DMS114 treated with DMSO at 0.1 percent for 48 hours (cell line): ENCODE measurements around the gene PPP1R12A.

Experiments used
- DNase-seq: peaks from one replicate; lab custom pipeline; 2025; ENCODE audit not compliant: unreplicated experiment; lab: John Stamatoyannopoulos, UW

PPP1R12A gene

DNA sequence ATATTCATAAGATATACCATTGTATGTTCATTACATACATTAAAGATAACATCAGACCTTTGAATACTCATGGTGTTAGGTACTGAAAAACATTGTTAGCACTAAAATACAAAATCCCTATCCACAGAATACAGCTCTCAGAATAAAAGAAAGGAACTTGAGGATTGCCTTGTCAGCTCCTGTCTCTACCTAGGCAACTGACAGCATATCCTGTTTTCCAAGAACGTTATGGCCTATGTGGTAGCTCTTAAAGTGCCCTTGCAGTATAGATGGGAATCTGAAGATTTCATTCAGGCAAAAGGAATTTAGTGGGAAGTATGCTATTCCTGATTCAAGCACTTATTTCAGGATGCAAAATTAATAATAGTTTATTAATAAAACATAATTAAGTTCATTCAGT, 1.8 kb upstream of the PPP1R12A start:
- DNase-seq: no peak

DNA sequence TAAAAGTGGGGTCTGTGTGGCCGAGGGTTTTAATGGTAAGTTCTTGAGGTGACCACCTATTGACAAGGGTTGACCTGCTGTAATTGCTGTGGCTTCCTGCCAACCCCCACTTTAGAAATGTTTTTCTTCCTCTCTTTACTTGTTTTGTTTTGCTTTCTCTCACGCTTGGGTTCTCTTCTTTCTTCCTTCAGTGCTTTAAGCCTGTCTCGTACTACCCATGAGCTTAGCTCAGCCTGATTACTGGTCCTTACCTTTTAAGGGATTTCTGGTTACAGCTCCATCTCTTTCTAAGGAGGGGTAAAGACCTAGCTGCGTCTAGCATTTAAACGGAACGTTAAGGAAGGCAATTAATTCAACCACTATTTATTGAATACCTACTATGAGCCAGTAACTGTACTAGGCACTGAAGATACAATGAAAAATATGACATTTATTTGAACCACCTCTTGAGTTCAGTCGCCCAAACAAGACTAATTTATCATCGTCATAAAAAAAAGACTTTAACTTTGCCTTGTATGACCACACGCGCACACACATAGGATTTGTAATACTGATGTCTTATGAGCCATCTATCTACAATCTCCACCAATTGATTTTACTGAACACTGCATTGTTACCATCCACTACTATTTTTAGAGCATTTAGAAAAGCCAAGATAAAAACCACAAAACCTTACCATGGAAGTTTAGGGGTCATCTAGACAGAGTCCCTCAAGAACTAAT, 888 bp upstream of the PPP1R12A start:
- no peak for DNase-seq

DNA sequence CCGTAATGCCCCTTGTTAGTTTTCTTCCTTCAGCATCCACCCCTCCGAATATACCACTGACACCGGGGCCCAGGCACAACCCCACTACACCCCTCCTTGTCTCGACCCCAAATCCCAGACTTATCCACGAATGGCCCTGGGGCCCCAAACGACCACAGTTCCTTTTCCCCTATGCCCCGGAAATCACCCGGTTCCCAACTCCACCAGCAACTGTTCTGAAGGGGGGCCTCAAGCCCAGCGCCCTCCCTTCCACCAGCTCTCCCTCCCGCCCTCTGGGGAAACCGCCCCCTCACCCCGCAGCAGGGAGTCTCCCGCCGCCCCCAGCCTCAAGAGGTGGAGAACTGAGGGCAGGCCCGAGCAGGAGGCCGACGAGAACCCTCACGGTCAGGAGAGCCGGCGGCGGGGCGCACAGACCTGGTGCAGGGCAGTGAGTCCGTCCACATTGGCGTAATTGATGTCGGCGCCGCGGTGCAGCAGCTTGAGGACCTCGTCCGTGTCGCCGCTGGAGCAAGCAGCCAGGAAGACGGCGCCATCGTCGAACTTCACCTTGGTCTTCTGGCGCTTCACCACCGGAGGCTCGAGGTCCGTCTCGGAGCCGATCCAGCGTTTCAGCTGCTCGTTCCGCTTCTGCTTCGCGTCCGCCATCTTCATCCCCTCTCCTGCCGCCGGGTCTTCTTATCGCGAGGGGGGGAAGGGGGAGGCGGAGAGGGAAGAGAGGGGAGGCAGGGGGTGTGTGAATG, 446 bp downstream of the PPP1R12A start:
- DNase-seq: no peak

- DNase-seq: no peak
Measured at GRCh38 chr12:79933532-79934264, 1.2 kb downstream of the PPP1R12A start.

- DNase-seq: no peak
Measured at GRCh38 chr12:79933043-79933442, 1.9 kb downstream of the PPP1R12A start.

GRCh38 chr12:79932357-79932756, 2.5 kb downstream of the PPP1R12A start:
- no peak for DNase-seq

DNA sequence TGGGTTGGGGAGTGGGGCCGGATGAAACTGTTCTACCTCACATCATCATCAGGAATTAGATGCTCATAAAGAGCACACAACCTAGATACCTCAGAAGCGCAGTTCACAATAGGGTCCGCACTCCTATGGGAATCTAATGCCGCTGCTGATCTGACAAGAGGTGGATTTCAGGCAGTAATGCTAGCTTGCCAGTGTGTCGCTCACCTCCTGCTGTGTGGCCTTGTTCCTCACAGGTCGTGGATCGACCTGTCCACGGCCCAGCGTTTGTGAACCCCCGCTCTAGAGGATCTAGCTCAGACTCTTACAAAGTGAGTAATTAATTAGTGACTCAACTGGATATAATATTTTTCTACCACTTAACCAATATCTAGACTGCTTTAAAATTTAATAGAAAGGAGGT, 5.8 kb downstream of the PPP1R12A start:
- no peak for DNase-seq

DNA sequence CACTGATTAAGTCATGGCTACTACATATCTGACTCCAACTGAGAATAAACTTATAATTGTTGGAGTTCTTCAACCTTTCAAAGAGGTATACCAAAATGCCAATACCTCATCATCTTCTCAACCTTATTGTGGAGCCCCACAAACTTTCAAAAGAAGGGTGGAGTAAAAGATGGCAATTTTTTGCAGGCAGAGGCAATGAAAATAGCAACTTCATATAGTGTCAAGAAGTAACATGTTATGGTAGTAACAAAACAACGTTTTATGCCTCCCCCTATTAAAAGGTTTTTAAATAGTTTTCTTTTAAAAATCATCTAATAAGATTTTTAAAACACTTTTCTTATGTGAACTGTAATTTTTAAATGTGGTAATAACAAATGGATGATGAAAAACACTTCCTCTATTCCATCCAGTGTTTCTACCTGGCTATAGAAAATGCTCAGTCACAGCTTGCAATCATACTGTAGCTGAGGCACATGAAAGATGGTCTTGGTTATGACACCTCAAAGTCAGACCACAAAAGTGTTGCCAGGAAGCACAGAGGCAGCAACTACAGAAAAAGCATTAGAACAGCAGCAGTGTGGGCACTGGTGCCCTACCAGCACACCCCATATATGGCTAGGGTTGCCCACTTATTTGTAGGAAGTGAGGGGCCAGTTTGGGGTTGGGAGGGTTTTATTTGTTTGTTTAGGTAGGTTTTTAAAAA, 7.0 kb downstream of the PPP1R12A start:
- DNase-seq: no peak

GRCh38 chr12:79926951-79927350, 7.9 kb downstream of the PPP1R12A start:
- no peak for DNase-seq

GRCh38 chr12:79925492-79925891, 9.4 kb downstream of the PPP1R12A start:
- DNase-seq: no peak

DNA sequence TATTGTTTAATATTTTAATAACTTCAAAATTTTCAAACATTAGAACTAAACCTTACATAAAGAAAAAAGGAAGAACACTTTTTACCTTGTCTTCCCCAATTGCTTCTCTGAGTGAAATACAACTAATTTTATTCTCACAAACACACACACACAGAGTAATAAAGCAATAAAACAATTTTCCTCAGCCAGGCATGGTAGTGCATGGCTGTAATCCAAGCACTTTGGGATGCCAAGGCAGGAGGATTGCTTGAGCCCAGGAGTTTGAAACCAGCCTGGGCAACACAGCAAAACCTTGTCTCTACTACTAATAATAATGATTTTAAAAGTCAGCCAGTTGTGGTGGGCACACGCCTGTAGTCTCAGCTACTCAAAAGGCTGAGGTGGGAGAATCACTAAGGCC, 13.1 kb downstream of the PPP1R12A start:
- no peak for DNase-seq

GRCh38 chr12:79920421-79921238, 14.3 kb downstream of the PPP1R12A start:
- no peak for DNase-seq

- no peak for DNase-seq
Measured at GRCh38 chr12:79919762-79920161, 15.1 kb downstream of the PPP1R12A start.

DNA sequence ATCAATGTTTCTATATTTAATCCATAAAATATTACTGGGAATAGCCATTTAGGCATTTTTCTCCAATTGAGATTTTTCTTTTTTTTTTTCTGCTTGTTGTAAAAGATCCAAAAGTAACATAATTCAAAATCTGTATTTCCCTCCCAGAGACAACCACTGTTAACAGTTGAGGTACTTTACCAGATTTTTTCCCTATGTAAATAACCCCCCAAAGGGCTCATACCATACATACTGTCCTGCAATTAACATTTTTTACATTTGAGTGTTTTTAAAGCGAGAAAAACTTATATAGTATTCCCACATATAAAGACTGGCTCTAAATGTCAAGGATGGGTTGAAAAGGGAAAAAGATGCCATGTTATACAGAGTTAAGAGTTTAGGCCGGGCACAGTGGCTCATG, 18.1 kb downstream of the PPP1R12A start:
- DNase-seq: no peak

DNA sequence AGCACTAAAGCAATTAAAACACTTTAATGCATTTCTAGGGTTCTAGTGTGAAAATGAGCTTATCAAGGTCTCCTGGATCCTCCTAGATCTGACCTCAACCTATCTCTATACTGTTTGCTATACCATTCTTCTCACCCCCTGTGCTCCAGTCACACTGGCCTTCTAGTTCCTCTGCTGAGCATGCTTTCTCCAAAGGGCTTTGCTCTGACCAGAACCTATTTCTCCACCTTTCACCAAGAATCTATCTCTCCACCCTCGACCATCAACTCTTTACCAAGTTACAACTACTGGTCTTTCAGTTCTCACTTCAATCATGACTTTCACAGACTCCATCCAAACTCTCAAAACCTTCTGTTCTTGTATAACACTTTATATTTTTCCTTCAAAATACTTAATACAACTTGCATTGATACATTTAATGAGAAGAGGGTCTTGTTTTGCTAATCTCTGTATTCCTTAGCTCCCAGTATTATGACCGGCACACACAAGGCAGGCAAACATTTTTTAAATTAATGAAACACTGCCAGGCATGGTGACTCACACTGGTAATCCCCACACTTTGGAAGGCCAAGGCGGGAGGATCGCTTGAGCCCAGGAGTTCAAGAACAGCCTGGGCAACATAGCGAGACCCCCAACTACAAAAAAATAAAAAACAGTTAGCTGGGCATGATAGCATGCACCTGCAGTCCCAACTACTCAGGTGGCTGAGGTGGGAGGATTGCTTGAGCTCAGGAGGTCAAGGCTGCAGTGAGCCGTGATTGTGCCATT, 22.8 kb downstream of the PPP1R12A start:
- no peak for DNase-seq

DNA sequence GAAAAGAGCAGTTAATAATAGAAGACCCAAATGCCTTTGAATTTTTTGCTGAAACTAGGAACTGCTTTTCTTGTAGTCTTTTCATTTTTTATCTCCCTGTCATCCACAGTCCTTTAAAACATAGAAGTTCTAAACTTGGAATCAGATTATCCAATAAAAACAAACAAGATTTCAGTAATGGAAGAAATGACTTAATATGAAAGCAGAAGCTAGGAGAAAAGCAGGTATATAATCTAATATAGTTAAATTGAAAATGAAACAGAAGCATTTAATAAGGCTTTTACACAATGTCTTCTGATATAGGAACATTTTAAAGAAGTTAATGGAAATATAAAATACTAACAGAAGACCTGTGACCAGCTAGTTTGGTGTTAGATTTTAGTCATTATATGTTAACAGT, 26.5 kb downstream of the PPP1R12A start:
- no peak for DNase-seq

DNA sequence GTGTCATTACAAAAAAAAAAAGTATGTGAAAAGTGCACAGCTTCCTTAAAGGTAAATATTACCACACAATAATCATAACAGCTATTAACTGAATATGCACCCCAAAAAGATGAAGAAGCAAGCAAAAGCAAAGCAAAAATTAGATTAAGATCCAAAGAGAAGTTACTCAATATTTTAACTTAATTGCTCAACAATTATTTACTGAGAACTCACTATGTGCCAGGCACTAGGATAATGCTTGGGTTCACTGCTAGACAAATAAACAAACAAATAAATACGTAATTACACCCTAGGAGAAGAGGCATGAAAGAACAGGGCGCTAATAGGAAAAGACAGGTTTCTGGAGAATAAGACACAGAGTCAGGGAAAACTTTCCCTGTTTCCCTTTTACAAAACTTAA, 33.4 kb downstream of the PPP1R12A start:
- DNase-seq: no peak

- no peak for DNase-seq
Measured at GRCh38 chr12:79900951-79901350, 33.9 kb downstream of the PPP1R12A start.

- DNase-seq: no peak
Measured at GRCh38 chr12:79900199-79900598, 34.7 kb downstream of the PPP1R12A start.

GRCh38 chr12:79897617-79898016, 37.3 kb downstream of the PPP1R12A start:
- DNase-seq: no peak
